GM18870 (cell line): ENCODE data around the gene GABRD.
"Not testable (repeated sequence)": the region's sequence is repeated elsewhere in the genome, so short reads cannot be mapped to it uniquely, and the experiment has no call there.

ENCODE experiments used
- ATAC-seq: cut with Tn5 transposase; IDR thresholded peaks from one replicate; pipeline ENCODE4 v1.9.1; 2021; ENCODE audit warnings: moderate library complexity; ENCODE audit not compliant: unreplicated experiment

The GABRD gene

GRCh38 chr1:2019172-2019543, at the start of gene GABRD:
Gene GABRD, plus strand, starts transcription at chr1:2019345. Its CDS starts 79 bp downstream, at chr1:2019424.
- ATAC-seq: no peak

GRCh38 chr1:1969505-1969900, 49.6 kb upstream of the GABRD start:
- no peak for ATAC-seq

GRCh38 chr1:1969953-1970716, 49.0 kb upstream of the GABRD start:
- ATAC-seq: no peak

GRCh38 chr1:1971017-1971416, 48.1 kb upstream of the GABRD start:
- ATAC-seq: no peak

- ATAC-seq: no peak
These were observed 47.5 kb upstream of the GABRD start for GRCh38 chr1:1971688-1972087.

- ATAC-seq: no peak
These were observed 46.0 kb upstream of the GABRD start for GRCh38 chr1:1972976-1973715.

GRCh38 chr1:1973716-1974642, 45.2 kb upstream of the GABRD start:
- ATAC-seq: no peak

- ATAC-seq: no peak
These were observed 44.3 kb upstream of the GABRD start for GRCh38 chr1:1974834-1975233.

GRCh38 chr1:1975535-1975934, 43.6 kb upstream of the GABRD start:
- ATAC-seq: no peak

- ATAC-seq: no peak
These were observed 43.1 kb upstream of the GABRD start for GRCh38 chr1:1976031-1976430.

- no peak for ATAC-seq
These were observed 41.0 kb upstream of the GABRD start for GRCh38 chr1:1978108-1978507.

- not testable (repeated sequence) for ATAC-seq
These were observed 40.3 kb upstream of the GABRD start for GRCh38 chr1:1978690-1979481.

- no peak for ATAC-seq
These were observed 39.5 kb upstream of the GABRD start for GRCh38 chr1:1979482-1980165.

GRCh38 chr1:1980467-1981141, 38.5 kb upstream of the GABRD start:
- no peak for ATAC-seq

- no peak for ATAC-seq
These were observed 38.0 kb upstream of the GABRD start for GRCh38 chr1:1981142-1981500.

GRCh38 chr1:1981631-1982327, 37.4 kb upstream of the GABRD start:
- not testable (repeated sequence) for ATAC-seq

GRCh38 chr1:1982379-1983232, 36.5 kb upstream of the GABRD start:
- ATAC-seq: no peak

- no peak for ATAC-seq
These were observed 34.5 kb upstream of the GABRD start for GRCh38 chr1:1984560-1985070.
